HL-60 (cell line): ENCODE data around the gene COL23A1.
A peak's percentile ranks its signal among the peaks of the same experiment; 100 is the strongest.

Source experiments
- DNase-seq, 2 experiments: peaks; one replicate each; pipeline ENCODE4 v3.0.0-alpha.2; 2010 to 2020; ENCODE audit warnings: low read depth in 1 of 2, low spot score in 1 of 2
- H3K27ac ChIP-seq: fragments of 250-450 bp; sonication (Bioruptor Pico); replicated peaks from 2 replicates; pipeline ENCODE4 v1.5.1; 2020; ENCODE audit warnings: mild to moderate bottlenecking, moderate library complexity
- H3K27me3 ChIP-seq: fragments of 250-450 bp; sonication (Bioruptor Pico); 2 replicates; pipeline ENCODE4 v1.5.1; 2021; ENCODE audit warnings: mild to moderate bottlenecking, moderate library complexity; ENCODE audit not compliant: insufficient read depth, poor library complexity, severe bottlenecking
- H3K4me3 ChIP-seq: replicated peaks from 2 replicates; pipeline ENCODE4 v1.5.1; 2011; ENCODE audit warnings: mild to moderate bottlenecking, control low read depth, low read length; ENCODE audit not compliant: insufficient read depth
- CTCF ChIP-seq: IDR thresholded peaks from one replicate; pipeline ENCODE4 v1.5.1; 2011; ENCODE audit warnings: low read length, control low read depth, inconsistent platforms; ENCODE audit not compliant: insufficient read depth
- GABPA ChIP-seq: IDR thresholded peaks from 2 replicates; pipeline ENCODE4 v1.6.1; 2012; ENCODE audit warnings: low read depth
- POLR2AphosphoS5 ChIP-seq: IDR thresholded peaks from 2 replicates; pipeline ENCODE4 v1.6.1; 2012; ENCODE audit warnings: low read depth
- REST ChIP-seq: IDR thresholded peaks from 2 replicates; pipeline ENCODE4 v1.6.1; 2012; ENCODE audit warnings: low read depth; ENCODE audit not compliant: insufficient replicate concordance
- SPI1 ChIP-seq: IDR thresholded peaks from 2 replicates; pipeline ENCODE4 v1.6.1; 2012; ENCODE audit warnings: low read depth, mild to moderate bottlenecking, borderline replicate concordance

COL23A1 gene

GRCh38 chr5:178340187-178340586, 250.0 kb downstream of the COL23A1 start:
- DNase-seq: peak in 1 of 2 experiments; percentile 80
- Histone ChIP-seq H3K4me3 (no peak overlapping the region), H3K27ac (peak overlapping the region; percentile 75), H3K27me3 (no peaks in the 10 kb centered on the region)
- TF ChIP-seq GABPA (no peak), POLR2AphosphoS5 (peak; percentile 69), SPI1 (peak; percentile 97)

GRCh38 chr5:178339272-178339671, 250.9 kb downstream of the COL23A1 start:
- TF ChIP-seq GABPA (no peak), CTCF (no peak), POLR2AphosphoS5 (no peak; the same call in 1 of the 2 replicates), REST (no peak), SPI1 (no peak)
- no peak for DNase-seq
- no peaks in the 10 kb centered on the region for H3K27me3 ChIP-seq
- H3K27ac ChIP-seq: peak overlapping the region; percentile 75
- H3K4me3 ChIP-seq: no peak overlapping the region

- no peak for DNase-seq
- Histone ChIP-seq H3K27me3 (no peaks in the 10 kb centered on the region), H3K4me3 (no peak overlapping the region), H3K27ac (peak overlapping the region; percentile 75)
- TF ChIP-seq REST: no peak
- TF ChIP-seq CTCF: no peak
- TF ChIP-seq GABPA: no peak
- TF ChIP-seq POLR2AphosphoS5: no peak
Measured at GRCh38 chr5:178338750-178339144, 251.4 kb downstream of the COL23A1 start.

- Histone ChIP-seq H3K27ac (peak overlapping the region; percentile 17; the same call in 1 of the 2 replicates), H3K4me3 (no peak overlapping the region), H3K27me3 (no peaks in the 10 kb centered on the region)
- no peak for DNase-seq
- no peak for TF ChIP-seq POLR2AphosphoS5
- TF ChIP-seq GABPA: no peak
- TF ChIP-seq SPI1: no peak
- TF ChIP-seq REST: no peak
- TF ChIP-seq CTCF: no peak
Measured at GRCh38 chr5:178338126-178338749, 252.0 kb downstream of the COL23A1 start.
